Neural cell (in vitro differentiated cells): ENCODE measurements around the gene EVI2A.

Experiments
- EP300 ChIP-seq: fragments of 450-650 bp; conservative IDR thresholded peaks from 2 replicates; pipeline ENCODE4 v1.6.1; 2014; ENCODE audit warnings: antibody characterized with exemption, mild to moderate bottlenecking, moderate library complexity; ENCODE audit not compliant: poor library complexity, severe bottlenecking
- EZH2 ChIP-seq: fragments of 200-600, 300-800 bp; shearing (Covaris generic), sonication (generic); IDR thresholded peaks from 2 replicates; pipeline ENCODE4 v1.6.1; 2014; ENCODE audit warnings: antibody characterized with exemption, low read length, borderline replicate concordance, mild to moderate bottlenecking; ENCODE audit not compliant: insufficient read depth, poor library complexity, severe bottlenecking
- POLR2AphosphoS5 ChIP-seq: IDR thresholded peaks from 2 replicates; pipeline ENCODE4 v1.6.1; 2012
- RAD21 ChIP-seq: fragments of 450-650 bp; conservative IDR thresholded peaks from 2 replicates; pipeline ENCODE4 v1.6.1; 2014; ENCODE audit warnings: antibody characterized with exemption, mild to moderate bottlenecking, moderate library complexity
- SMC3 ChIP-seq: fragments of 450-650 bp; conservative IDR thresholded peaks from 2 replicates; pipeline ENCODE4 v1.6.1; 2014; ENCODE audit warnings: antibody characterized with exemption, mild to moderate bottlenecking, moderate library complexity; ENCODE audit not compliant: poor library complexity
- TF ChIP-seq, protein P1 (sequence below): fragments of 450-650 bp; IDR thresholded peaks from 2 replicates; pipeline ENCODE4 v1.5.1; 2014; ENCODE audit warnings: antibody characterized with exemption, mild to moderate bottlenecking, moderate library complexity; ENCODE audit not compliant: poor library complexity, severe bottlenecking
- TF ChIP-seq, protein P2 (sequence below): IDR thresholded peaks from 2 replicates; pipeline ENCODE4 v1.6.1; 2012; ENCODE audit warnings: borderline replicate concordance

DNA sequence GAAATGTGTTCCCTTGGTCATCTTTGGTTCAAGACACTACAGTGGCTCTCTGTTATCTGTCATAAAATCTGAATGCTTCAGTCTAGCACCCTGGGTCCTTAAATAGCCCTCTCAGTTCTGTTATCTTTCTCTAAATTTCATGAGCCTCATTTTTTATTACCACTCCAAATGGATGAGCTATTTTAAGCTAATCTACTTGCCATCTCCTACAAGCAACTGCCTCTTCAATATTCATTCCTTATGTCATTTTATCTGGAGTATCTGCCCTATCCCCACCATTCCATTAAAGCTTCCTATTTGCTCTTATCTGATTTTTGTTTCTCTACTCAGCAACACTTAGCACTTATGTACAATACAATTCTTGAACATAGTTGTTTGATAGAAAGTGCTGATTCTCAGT is 28.0 kb upstream of the EVI2A start:
- TF ChIP-seq, protein P1, sequence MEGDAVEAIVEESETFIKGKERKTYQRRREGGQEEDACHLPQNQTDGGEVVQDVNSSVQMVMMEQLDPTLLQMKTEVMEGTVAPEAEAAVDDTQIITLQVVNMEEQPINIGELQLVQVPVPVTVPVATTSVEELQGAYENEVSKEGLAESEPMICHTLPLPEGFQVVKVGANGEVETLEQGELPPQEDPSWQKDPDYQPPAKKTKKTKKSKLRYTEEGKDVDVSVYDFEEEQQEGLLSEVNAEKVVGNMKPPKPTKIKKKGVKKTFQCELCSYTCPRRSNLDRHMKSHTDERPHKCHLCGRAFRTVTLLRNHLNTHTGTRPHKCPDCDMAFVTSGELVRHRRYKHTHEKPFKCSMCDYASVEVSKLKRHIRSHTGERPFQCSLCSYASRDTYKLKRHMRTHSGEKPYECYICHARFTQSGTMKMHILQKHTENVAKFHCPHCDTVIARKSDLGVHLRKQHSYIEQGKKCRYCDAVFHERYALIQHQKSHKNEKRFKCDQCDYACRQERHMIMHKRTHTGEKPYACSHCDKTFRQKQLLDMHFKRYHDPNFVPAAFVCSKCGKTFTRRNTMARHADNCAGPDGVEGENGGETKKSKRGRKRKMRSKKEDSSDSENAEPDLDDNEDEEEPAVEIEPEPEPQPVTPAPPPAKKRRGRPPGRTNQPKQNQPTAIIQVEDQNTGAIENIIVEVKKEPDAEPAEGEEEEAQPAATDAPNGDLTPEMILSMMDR = no peak
- TF ChIP-seq EZH2 (no peak), EP300 (no peak), POLR2AphosphoS5 (no peak), SMC3 (no peak), RAD21 (no peak)
- TF ChIP-seq, protein P2, sequence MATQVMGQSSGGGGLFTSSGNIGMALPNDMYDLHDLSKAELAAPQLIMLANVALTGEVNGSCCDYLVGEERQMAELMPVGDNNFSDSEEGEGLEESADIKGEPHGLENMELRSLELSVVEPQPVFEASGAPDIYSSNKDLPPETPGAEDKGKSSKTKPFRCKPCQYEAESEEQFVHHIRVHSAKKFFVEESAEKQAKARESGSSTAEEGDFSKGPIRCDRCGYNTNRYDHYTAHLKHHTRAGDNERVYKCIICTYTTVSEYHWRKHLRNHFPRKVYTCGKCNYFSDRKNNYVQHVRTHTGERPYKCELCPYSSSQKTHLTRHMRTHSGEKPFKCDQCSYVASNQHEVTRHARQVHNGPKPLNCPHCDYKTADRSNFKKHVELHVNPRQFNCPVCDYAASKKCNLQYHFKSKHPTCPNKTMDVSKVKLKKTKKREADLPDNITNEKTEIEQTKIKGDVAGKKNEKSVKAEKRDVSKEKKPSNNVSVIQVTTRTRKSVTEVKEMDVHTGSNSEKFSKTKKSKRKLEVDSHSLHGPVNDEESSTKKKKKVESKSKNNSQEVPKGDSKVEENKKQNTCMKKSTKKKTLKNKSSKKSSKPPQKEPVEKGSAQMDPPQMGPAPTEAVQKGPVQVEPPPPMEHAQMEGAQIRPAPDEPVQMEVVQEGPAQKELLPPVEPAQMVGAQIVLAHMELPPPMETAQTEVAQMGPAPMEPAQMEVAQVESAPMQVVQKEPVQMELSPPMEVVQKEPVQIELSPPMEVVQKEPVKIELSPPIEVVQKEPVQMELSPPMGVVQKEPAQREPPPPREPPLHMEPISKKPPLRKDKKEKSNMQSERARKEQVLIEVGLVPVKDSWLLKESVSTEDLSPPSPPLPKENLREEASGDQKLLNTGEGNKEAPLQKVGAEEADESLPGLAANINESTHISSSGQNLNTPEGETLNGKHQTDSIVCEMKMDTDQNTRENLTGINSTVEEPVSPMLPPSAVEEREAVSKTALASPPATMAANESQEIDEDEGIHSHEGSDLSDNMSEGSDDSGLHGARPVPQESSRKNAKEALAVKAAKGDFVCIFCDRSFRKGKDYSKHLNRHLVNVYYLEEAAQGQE = no peak
